HG03280 (cell line): ENCODE measurements around the gene TTC19.

Source experiments
- ATAC-seq: cut with Tn5 transposase; IDR thresholded peaks from one replicate; pipeline ENCODE4 v1.9.1; 2021; ENCODE audit warnings: mild to moderate bottlenecking, moderate library complexity; ENCODE audit not compliant: unreplicated experiment

The TTC19 gene, protein sequence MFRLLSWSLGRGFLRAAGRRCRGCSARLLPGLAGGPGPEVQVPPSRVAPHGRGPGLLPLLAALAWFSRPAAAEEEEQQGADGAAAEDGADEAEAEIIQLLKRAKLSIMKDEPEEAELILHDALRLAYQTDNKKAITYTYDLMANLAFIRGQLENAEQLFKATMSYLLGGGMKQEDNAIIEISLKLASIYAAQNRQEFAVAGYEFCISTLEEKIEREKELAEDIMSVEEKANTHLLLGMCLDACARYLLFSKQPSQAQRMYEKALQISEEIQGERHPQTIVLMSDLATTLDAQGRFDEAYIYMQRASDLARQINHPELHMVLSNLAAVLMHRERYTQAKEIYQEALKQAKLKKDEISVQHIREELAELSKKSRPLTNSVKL

GRCh38 chr17:15999141-15999973 is at the start of gene TTC19, which contains the start of gene ZSWIM7:
TSS of gene TTC19 (plus strand) at chr17:15999824. CDS start at chr17:15999849, 25 bp downstream.
TSS of gene ZSWIM7 (minus strand) at chr17:15999704. CDS start at chr17:15999594, 110 bp downstream.
- peak; percentile 92 for ATAC-seq

GRCh38 chr17:15951368-15952047 is 48.1 kb upstream of the TTC19 start:
- ATAC-seq = no peak

- ATAC-seq = no peak
Observed at GRCh38 chr17:15952048-15952532, 47.5 kb upstream of the TTC19 start.

- no peak for ATAC-seq
Observed at GRCh38 chr17:15952916-15953790, 46.5 kb upstream of the TTC19 start.

DNA sequence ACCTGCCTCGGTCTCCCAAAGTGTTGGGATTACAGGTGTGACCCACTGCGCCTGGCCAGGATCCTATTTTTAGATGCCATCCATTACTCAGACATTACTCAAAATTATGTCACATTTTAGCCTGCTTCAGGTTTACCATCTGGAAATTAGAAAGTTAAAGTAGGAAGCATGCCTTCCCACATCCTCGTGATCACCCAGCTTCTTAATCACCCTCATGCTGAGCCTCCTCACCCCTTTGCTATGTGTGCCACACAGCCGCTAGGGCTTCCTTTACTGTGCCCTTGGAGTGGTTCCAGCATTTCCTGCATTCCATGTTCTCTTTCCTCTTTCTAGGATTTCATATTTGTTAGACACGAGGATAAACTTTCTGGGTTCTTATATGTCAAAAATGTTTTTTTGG is 45.4 kb upstream of the TTC19 start:
- no peak for ATAC-seq

DNA sequence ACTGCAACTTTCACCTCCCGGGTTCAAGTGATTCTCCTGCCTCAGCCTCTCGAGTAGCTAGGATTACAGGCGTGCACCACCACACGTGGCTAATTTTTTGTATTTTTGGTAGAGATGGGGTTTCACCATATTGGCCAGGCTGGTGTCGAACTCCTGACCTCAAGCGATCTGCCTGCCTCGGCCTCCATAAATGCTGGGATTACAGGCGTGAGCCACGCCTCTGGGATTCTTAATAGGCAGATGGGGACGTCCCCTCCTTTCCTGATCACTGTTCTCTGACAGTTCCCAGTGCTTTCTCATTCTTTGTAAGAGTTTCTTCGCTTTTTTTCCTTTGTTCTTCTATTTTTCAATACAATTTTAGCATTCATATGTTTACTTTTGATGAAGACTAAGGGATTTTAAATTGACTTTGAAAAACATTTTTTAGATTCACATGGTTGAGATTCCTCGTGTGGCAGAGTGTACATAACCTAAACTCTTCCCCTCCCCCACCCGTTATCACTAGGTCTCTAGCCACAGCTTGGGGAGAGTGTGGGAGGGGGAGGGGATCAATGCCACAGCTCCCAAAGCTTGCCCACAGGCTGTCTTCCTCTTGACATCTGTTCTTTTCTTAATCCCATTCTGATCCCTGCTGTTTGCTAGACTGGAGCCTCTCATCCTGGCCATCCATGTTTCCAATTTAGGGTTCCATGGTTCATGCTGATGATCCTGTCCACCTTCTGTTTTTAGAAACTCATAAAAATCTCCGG is 43.7 kb upstream of the TTC19 start:
- no peak for ATAC-seq

DNA sequence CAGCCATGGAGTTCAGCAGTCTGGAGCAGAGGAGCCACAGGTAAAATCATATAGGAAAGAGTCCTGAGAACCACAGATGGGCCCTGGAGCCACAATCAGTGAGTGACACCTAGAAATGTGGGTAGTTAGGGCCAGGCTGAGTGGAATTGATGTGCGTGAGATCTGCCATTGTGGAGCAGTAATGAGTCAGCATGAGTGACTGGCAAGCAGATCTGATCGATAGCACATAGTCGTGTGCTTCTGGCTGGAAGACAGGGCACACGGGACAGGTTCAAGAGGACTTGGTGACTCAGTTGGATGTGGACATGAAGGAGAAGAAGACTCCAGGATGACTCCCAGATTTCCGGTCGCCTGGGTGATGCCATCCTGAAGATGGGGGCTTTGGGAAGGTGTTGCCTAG is 42.4 kb upstream of the TTC19 start:
- no peak for ATAC-seq

GRCh38 chr17:15957608-15958307 is 41.9 kb upstream of the TTC19 start:
- ATAC-seq = no peak

DNA sequence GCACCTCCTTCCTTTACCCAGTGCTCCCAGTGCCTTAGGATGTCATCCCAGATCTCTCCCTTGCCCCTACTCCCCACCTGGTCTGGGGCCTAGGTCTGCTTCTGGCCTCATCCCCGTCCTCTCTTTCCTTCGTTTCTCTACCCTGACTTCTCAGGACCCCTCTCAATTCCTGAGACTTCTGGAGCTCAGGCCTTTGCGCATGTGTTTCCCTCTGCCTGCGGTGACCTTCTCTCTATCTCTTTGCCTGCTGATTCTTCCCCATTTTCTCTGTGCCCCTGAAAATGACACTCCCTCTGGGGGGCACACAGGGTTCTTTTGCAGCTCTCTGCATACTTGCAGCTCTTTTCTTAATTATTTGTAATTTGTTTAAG is 41.2 kb upstream of the TTC19 start:
- no peak for ATAC-seq

DNA sequence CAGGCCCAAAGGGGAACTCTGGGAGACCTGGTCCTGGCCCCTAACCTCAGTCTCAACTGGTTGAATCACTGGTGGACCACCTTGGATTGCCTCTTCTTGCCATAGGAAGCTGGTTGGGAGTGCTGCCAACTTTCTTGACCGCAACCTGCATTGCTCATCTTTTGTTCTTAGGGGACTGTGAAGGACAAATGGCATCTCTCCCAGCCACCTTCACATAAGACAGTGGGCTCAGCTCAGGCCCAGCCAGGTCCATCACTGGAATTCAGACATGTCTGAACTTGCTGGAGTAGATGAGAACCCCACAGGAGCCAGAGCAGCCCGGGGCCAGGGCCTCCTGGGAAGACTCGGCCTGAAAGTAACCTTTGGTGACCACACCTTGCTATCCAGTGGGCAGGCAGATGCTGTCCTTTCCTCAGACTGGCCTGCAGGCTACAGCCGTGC is 35.9 kb upstream of the TTC19 start:
- no peak for ATAC-seq

- no peak for ATAC-seq
Observed at GRCh38 chr17:15965528-15965927, 34.1 kb upstream of the TTC19 start.

- no peak for ATAC-seq
Observed at GRCh38 chr17:15966183-15966878, 33.3 kb upstream of the TTC19 start.

- ATAC-seq = no peak
Observed at GRCh38 chr17:15966879-15967248, 32.8 kb upstream of the TTC19 start.

DNA sequence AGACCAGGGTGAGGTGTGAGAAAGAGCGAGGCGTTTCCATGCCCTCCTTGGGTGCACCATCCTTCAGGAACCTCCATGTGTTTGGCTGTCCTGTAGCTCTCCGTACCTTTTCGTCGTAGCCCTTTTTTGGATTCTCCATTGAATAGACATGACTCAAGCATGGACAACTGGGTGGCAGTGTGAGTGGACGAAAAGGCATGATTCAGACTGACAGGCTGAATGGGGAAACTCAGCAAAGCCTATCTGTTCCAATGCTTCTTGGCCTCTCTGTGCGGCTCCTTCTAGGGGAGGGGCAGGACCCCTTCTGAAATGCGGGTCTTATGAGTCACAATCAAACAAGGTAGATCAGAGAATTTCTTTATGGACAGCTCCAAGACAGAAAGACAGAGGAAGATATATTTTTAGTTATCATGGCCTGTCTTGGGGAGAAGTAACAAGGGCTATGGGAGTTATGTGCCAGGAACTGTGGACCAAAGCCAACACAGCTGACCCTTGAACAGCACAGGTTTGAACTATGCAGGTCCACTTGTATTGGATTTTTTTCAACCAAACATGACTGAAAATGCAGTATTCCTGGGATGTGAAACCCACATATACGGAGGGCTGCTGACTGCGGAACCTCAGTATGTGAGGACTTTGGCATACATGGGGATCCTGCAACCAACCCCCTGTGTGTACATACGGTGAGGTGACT is 31.8 kb upstream of the TTC19 start:
- no peak for ATAC-seq

- no peak for ATAC-seq
Observed at GRCh38 chr17:15969463-15969862, 30.2 kb upstream of the TTC19 start.

DNA sequence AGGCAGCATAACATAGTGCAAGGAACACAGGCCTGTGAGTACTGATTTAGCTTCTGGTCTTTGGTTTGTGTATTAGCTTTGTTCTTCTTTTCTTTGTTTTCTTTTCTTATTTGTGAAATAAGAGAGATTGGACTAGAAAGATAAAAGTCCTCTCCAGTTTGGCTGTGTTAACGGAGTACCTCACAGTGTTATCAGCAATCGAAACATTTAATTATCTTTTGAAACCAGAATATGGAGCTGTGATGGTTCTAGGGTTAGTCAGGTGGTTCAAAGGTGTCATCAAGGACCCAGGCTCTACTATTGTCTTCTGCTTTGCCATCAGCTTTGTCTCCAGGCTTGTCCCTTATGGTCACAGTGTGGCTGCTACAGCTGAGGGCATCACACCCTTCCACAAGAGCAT is 29.1 kb upstream of the TTC19 start:
- no peak for ATAC-seq

DNA sequence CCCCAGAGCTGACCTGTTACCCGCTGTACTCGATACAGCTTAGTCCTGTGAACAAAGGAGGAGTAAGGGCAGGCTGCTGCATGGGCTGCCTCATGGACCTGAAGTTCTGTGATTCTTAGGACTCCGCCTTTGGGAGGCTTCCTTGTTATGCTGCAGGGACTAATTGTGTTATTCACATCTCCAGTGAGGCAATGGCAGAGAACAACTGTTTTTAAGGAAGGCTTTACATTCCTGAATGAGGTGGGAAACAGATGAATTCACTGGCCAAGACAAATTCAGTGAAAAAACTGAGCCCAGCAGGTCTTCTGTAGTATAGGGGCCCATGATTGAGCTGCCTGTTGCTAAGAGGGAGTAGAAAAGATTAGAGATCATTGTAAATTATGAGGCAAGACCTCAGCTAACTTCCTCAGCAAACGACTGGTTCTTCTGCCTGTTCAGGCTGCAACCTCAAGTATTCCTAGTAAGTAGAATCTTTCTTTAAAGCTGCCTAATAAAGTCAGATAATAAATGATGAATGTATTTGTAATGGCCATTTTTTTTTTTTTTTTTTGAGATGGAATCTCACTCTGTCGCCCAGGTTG is 28.4 kb upstream of the TTC19 start:
- no peak for ATAC-seq
